ENCODE measurements around the gene NR5A1.

Gene NR5A1

DNA sequence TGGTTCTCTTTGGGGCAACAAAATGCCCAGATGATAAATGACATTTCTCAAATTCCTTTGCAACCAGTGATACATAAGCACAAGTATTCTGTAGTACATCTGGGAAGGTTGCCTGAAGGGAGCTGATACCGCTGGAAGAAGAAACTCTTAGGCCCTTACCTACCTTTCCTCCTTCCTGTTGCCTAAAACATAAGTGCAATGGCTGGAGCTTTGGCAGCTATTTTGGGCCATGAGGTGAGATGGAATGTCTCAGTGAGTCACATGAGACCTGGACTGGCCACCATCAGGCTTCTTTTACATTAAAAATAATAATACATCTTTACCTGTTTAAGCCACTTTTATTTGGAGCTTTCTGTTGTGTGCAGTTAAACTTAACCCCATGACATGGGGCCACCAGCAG lies 68.1 kb downstream of the NR5A1 start:
- DNase-seq: no peak

- no peak for DNase-seq
Measured at GRCh38 chr9:124438091-124438490, 69.1 kb downstream of the NR5A1 start.

DNA sequence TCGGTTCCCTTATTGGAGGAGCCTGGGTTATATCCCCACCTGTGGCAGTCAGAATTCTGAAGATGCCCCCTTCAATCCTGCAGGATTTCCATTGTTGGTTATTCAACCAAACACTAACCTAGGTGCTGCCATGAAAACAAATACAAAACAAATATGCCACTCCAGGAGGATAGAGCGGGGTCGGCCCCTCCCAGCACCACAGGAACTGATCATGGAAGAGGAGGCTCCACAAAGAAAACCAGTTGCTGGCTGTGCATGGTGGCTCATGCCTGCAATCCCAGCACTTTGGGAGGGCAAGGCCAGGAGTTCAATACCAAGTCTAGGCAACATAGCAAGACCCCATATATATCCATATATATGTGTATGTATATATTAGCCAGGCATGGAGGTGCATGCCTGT lies 70.1 kb downstream of the NR5A1 start:
- DNase-seq: no peak

DNA sequence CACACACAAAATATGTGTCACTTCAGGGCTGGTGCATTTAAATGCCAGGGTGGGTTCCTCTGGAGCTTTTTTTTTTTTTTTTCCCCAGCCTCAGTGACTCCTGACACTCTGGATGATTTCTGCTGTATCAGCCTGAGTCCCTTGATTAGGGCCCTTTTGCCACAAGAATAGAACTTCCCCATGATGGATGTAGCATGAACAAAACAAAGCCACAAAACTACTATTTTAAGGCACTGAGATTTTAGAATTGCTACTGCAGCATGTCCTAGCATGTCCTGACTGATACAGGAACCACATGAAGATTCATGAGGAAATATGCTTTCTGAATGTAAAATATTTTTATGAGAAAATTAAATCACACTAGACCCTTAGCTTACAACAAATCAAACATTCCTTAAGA lies 70.9 kb downstream of the NR5A1 start:
- DNase-seq: no peak

All from 8988T (cell line).